ENCODE measurements around the gene RAB3C.

Gene RAB3C

DNA sequence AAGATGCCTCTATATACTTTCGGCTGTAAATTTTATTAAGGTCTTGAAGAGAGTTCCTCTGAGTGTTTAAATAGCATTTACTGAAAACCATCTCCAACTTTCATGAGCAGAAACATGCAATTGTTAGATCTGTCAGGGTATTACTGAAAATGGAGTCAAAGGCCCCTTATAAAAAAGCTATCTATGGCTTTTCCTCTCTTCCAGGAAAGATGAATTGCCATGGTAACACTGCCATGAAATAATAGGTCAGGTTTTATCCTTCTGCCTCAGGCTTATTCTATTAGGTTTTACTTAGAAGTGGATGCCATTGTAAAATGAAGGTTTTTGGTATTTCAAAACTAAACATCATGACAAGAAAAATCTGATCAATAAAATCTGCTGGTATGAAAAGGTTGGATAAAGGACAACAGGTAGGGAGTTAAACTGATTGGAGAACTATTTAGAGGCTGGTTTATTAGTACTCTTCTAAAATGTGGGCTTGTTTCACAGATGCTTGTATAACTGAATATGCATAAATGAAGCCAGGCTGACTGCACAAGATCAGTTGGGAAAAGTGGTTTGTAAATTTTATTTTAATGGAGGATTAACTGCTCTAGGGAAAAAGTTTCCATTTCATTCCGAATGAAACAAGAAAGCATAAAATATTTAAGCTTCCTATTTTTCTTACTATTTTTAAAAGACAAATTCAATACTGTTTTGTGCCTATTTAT lies 135.5 kb downstream of the RAB3C start (continued):
- TF ChIP-seq, protein P1, sequence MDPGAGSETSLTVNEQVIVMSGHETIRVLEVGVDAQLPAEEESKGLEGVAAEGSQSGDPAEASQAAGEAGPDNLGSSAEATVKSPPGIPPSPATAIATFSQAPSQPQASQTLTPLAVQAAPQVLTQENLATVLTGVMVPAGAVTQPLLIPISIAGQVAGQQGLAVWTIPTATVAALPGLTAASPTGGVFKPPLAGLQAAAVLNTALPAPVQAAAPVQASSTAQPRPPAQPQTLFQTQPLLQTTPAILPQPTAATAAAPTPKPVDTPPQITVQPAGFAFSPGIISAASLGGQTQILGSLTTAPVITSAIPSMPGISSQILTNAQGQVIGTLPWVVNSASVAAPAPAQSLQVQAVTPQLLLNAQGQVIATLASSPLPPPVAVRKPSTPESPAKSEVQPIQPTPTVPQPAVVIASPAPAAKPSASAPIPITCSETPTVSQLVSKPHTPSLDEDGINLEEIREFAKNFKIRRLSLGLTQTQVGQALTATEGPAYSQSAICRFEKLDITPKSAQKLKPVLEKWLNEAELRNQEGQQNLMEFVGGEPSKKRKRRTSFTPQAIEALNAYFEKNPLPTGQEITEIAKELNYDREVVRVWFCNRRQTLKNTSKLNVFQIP (CRISPR knock-in tag; IDR thresholded peaks at IDR 0.05; ENCODE audit: borderline replicate concordance, low read depth) = no peak
- TF ChIP-seq CSDC2 (CRISPR knock-in tag; IDR thresholded peaks at IDR 0.05) (no peak), OSR1 (CRISPR knock-in tag; IDR thresholded peaks at IDR 0.05) (no peak)
- TF ChIP-seq, protein P2, sequence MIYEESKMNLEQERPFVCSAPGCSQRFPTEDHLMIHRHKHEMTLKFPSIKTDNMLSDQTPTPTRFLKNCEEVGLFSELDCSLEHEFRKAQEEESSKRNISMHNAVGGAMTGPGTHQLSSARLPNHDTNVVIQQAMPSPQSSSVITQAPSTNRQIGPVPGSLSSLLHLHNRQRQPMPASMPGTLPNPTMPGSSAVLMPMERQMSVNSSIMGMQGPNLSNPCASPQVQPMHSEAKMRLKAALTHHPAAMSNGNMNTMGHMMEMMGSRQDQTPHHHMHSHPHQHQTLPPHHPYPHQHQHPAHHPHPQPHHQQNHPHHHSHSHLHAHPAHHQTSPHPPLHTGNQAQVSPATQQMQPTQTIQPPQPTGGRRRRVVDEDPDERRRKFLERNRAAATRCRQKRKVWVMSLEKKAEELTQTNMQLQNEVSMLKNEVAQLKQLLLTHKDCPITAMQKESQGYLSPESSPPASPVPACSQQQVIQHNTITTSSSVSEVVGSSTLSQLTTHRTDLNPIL (CRISPR knock-in tag; IDR thresholded peaks at IDR 0.05; ENCODE audit: low read depth) = no peak

DNA sequence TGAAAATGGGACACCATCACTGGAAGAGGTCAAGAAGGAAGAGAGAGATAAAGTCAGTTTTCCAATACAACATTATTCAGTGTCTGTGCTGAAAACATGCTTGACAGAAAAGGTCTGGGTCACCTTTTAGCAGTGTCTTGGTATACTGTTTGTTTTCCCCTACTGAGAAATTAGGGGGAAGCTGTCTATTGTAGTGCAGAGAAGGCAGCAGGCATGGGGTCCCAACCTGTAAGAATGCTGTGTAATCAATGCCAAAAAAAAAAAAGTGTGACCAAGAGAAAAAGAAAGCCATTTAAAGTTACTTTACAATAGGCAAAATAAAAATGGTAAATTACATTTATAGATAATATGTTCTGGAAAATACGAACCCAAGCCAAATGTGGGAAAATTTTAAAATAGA lies 139.3 kb downstream of the RAB3C start:
- no peak for ATAC-seq

DNA sequence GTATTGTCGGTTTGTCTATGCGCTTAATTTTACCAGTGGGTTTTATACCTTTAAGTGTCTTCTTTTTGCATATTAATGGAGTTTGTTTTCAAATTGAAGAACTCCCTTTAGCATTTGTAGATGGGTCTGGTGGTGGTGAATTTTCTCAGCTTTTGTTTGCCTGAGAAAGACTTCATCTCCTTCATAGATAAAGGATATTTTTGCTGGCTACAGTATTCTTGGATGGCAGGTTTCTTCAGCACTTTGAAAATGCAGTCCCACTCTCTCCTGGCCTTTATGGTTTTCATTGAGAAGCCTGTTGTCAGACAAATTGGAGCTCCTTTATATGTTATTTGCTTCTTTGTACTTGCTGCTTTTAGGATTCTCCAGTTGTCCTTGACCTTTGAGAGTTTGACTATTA lies 142.1 kb downstream of the RAB3C start:
- ATAC-seq = no peak
- TF ChIP-seq CSDC2 (CRISPR knock-in tag; IDR thresholded peaks at IDR 0.05) = no peak

More for the DNA sequence above, 139.3 kb downstream of the RAB3C start:
- TF ChIP-seq ZFP3 (CRISPR knock-in tag; IDR thresholded peaks at IDR 0.05) (no peak), ZNF565 (CRISPR knock-in tag; conservative IDR thresholded peaks at IDR 0.05; ENCODE audit: low read depth) (no peak), ZNF70 (CRISPR knock-in tag; IDR thresholded peaks at IDR 0.05) (no peak), ARNTL (CRISPR knock-in tag; IDR thresholded peaks at IDR 0.05; ENCODE audit: borderline replicate concordance, low read depth) (no peak), ZC3H10 (CRISPR knock-in tag; IDR thresholded peaks at IDR 0.05) (no peak), TOX (CRISPR knock-in tag; IDR thresholded peaks at IDR 0.05; ENCODE audit: borderline replicate concordance) (no peak), OSR1 (CRISPR knock-in tag; IDR thresholded peaks at IDR 0.05) (no peak), ESRRG (CRISPR knock-in tag; IDR thresholded peaks at IDR 0.05) (no peak), ZFP30 (CRISPR knock-in tag; IDR thresholded peaks at IDR 0.05) (no peak), PPARA (CRISPR knock-in tag; IDR thresholded peaks at IDR 0.05; ENCODE audit: borderline replicate concordance) (no peak)
- TF ChIP-seq, protein P3, sequence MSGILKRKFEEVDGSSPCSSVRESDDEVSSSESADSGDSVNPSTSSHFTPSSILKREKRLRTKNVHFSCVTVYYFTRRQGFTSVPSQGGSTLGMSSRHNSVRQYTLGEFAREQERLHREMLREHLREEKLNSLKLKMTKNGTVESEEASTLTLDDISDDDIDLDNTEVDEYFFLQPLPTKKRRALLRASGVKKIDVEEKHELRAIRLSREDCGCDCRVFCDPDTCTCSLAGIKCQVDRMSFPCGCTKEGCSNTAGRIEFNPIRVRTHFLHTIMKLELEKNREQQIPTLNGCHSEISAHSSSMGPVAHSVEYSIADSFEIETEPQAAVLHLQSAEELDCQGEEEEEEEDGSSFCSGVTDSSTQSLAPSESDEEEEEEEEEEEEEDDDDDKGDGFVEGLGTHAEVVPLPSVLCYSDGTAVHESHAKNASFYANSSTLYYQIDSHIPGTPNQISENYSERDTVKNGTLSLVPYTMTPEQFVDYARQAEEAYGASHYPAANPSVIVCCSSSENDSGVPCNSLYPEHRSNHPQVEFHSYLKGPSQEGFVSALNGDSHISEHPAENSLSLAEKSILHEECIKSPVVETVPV (CRISPR knock-in tag; IDR thresholded peaks at IDR 0.05) = no peak
- TF ChIP-seq, protein P4, sequence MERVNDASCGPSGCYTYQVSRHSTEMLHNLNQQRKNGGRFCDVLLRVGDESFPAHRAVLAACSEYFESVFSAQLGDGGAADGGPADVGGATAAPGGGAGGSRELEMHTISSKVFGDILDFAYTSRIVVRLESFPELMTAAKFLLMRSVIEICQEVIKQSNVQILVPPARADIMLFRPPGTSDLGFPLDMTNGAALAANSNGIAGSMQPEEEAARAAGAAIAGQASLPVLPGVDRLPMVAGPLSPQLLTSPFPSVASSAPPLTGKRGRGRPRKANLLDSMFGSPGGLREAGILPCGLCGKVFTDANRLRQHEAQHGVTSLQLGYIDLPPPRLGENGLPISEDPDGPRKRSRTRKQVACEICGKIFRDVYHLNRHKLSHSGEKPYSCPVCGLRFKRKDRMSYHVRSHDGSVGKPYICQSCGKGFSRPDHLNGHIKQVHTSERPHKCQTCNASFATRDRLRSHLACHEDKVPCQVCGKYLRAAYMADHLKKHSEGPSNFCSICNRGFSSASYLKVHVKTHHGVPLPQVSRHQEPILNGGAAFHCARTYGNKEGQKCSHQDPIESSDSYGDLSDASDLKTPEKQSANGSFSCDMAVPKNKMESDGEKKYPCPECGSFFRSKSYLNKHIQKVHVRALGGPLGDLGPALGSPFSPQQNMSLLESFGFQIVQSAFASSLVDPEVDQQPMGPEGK (CRISPR knock-in tag; IDR thresholded peaks at IDR 0.05; ENCODE audit: borderline replicate concordance) = no peak
- TF ChIP-seq, protein P2 (CRISPR knock-in tag; IDR thresholded peaks at IDR 0.05; ENCODE audit: low read depth) = no peak

DNA sequence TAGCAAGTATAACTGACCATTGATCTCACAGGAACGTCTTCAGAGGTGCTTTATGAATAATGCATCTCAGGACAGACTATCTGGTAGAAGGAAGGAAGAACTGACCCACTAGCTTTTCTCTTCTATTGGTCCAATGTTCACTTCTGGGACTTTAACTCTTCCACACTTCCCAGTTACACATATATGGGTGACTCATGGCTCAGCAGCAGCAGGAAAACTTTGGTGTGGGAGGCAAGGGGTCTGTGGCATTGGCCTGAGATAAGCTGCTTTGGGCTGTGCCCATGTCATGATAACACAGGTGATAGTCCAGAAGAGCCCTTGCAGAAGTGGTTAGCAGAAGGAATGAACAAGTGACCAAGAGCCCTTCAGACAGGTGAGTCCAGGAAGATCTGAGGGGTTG lies 148.8 kb downstream of the RAB3C start:
- no peak for TF ChIP-seq PPARA (CRISPR knock-in tag; IDR thresholded peaks at IDR 0.05; ENCODE audit: borderline replicate concordance)
- TF ChIP-seq, protein P3 (CRISPR knock-in tag; IDR thresholded peaks at IDR 0.05) = no peak
- TF ChIP-seq, protein P4 (CRISPR knock-in tag; IDR thresholded peaks at IDR 0.05; ENCODE audit: borderline replicate concordance) = no peak
- no peak for TF ChIP-seq SNAI2 (CRISPR knock-in tag; IDR thresholded peaks at IDR 0.05)
- no peak for TF ChIP-seq OSR1 (CRISPR knock-in tag; IDR thresholded peaks at IDR 0.05)
- TF ChIP-seq, protein P1 (CRISPR knock-in tag; IDR thresholded peaks at IDR 0.05; ENCODE audit: borderline replicate concordance, low read depth) = no peak
- no peak for TF ChIP-seq ESRRG (CRISPR knock-in tag; IDR thresholded peaks at IDR 0.05)
- no peak for TF ChIP-seq ZFP30 (CRISPR knock-in tag; IDR thresholded peaks at IDR 0.05)
- no peak for TF ChIP-seq CSDC2 (CRISPR knock-in tag; IDR thresholded peaks at IDR 0.05)
- TF ChIP-seq, protein P2 (CRISPR knock-in tag; IDR thresholded peaks at IDR 0.05; ENCODE audit: low read depth) = no peak
- TF ChIP-seq ZC3H10 (CRISPR knock-in tag; IDR thresholded peaks at IDR 0.05) = no peak
- ATAC-seq = no peak

Data from SK-N-SH treated with all-trans-retinoic acid at 6 μM for 48 hours (cell line).